ENCODE data around the gene CDK5RAP3. TPM values are rescaled to one million over a fixed set of nuclear protein-coding genes. Genes with fewer than 3 reads are reported as not detected.

CDK5RAP3 gene
- total RNA-seq, 6 donors from 2014 or later = 76.6 to 661 (median 160) TPM

GRCh38 chr17:48028736-48029135 is 57.8 kb downstream of the CDK5RAP3 start:
- WGBS, 2 donors = 56 to 65% methylated on average over 1 of the region's 1 CpG
- Histone ChIP-seq H3K27ac (no peak overlapping the region), H3K4me3 (no peak overlapping the region), H3K27me3 (no peaks in the 10 kb centered on the region), H3K36me3 (peaks cover 0 to 4% (median 0%) of the 10 kb centered on the region in 4 donors), H3K9me3 (no peaks in the 10 kb centered on the region), H3K4me1 (peaks cover 24 to 35% (median 25%) of the 10 kb centered on the region in 4 donors)
- DNase-seq (no peak), ATAC-seq (ENCODE audit: low FRiP score in 2 of 2) (no peak)
- TF ChIP-seq EP300 (IDR thresholded peaks at IDR 0.05) (no peak), POLR2A (IDR thresholded peaks at IDR 0.05) (no peak), CTCF (IDR thresholded peaks at IDR 0.05) (no peak), POLR2AphosphoS5 (IDR thresholded peaks at IDR 0.05) (no peak)

- ATAC-seq (ENCODE audit: low FRiP score in 2 of 2) (no peak), DNase-seq (no peak)
- TF ChIP-seq EP300 (IDR thresholded peaks at IDR 0.05) (no peak), POLR2A (IDR thresholded peaks at IDR 0.05) (no peak), POLR2AphosphoS5 (IDR thresholded peaks at IDR 0.05) (no peak), CTCF (IDR thresholded peaks at IDR 0.05) (no peak)
- Histone ChIP-seq H3K27me3 (no peaks in the 10 kb centered on the region), H3K4me1 (peaks cover 12 to 20% (median 13%) of the 10 kb centered on the region in 4 donors), H3K36me3 (peaks cover 0 to 4% (median 0%) of the 10 kb centered on the region in 4 donors), H3K9me3 (no peaks in the 10 kb centered on the region), H3K4me3 (no peak overlapping the region), H3K27ac (no peak overlapping the region)
- WGBS, 2 donors = 39 to 75% methylated on average over 5 of the region's 5 CpGs
Measured at GRCh38 chr17:48030531-48030930, 59.6 kb downstream of the CDK5RAP3 start.

Other genes starting within 250 kb of the CDK5RAP3 start
- 1 to 10 TPM; 2.0 to 5.2 (median 3.4) TPM for gene TBX21, start 237.9 kb upstream of the CDK5RAP3 start, total RNA-seq
- gene OSBPL7, start 149.3 kb upstream of the CDK5RAP3 start, total RNA-seq = 10 to 100 TPM; 10.7 to 44.0 (median 19.3) TPM
- gene MRPL10, start 139.6 kb upstream of the CDK5RAP3 start, total RNA-seq = 10 to 100 TPM; 23.1 to 44.2 (median 28.6) TPM
- gene LRRC46, start 139.4 kb upstream of the CDK5RAP3 start, total RNA-seq = 10 to 100 TPM in 1 of 6 donors, 1 to 10 TPM in 4, under 1 TPM in 1; 0.49 to 23.5 (median 9.1) TPM
- 10 to 100 TPM; 24.4 to 73.3 (median 34.8) TPM for gene SCRN2, start 129.8 kb upstream of the CDK5RAP3 start, total RNA-seq
- 1 to 10 TPM in 5 of 6 donors, under 1 TPM in 1; 0.76 to 6.4 (median 2.4) TPM for gene SP6, start 120.0 kb upstream of the CDK5RAP3 start, total RNA-seq
- 10 to 100 TPM in 3 of 6 donors, 1 to 10 TPM in 3; 7.6 to 19.4 (median 13.1) TPM for gene SP2, start 74.9 kb upstream of the CDK5RAP3 start, total RNA-seq
- gene PNPO, start 29.5 kb upstream of the CDK5RAP3 start, total RNA-seq = 10 to 100 TPM; 16.2 to 40.2 (median 28.7) TPM
- gene PRR15L, start 13.2 kb upstream of the CDK5RAP3 start, total RNA-seq = 100 to 1,000 TPM in 1 of 6 donors, 10 to 100 TPM in 5; 34.2 to 105 (median 75.2) TPM
- gene COPZ2, start 66.7 kb downstream of the CDK5RAP3 start, total RNA-seq = 10 to 100 TPM in 4 of 6 donors, 1 to 10 TPM in 2; 5.2 to 33.5 (median 17.7) TPM
- 100 to 1,000 TPM; 105 to 203 (median 148) TPM for gene NFE2L1, start 77.2 kb downstream of the CDK5RAP3 start, total RNA-seq
- gene CBX1, start 130.4 kb downstream of the CDK5RAP3 start, total RNA-seq = 10 to 100 TPM; 12.6 to 38.8 (median 28.0) TPM
- 10 to 100 TPM; 19.5 to 27.2 (median 23.7) TPM for gene SNX11, start 136.7 kb downstream of the CDK5RAP3 start, total RNA-seq

All from upper lobe of left lung (tissue), 6 donors.